ENCODE data around the gene CH25H.

- TF ChIP-seq CTCF (IDR thresholded peaks at IDR 0.05; ENCODE audit: low read depth, low read length) = no peak
- TF ChIP-seq POLR2A (IDR thresholded peaks at IDR 0.05; ENCODE audit: extremely low read depth, insufficient read length) = no peak
- TF ChIP-seq MAX (IDR thresholded peaks at IDR 0.05; ENCODE audit: low read depth, low read length) = no peak
Measured at GRCh38 chr10:89204621-89205185, 2.4 kb downstream of the CH25H start.
